B cell (primary cell): ENCODE measurements around the gene NREP. TPM values are rescaled to one million over a fixed set of nuclear protein-coding genes. Genes with fewer than 3 reads are reported as not detected.

Source experiments
- ATAC-seq: fragments of 200-7000 bp; cut with Tn5 transposase; one replicate; pipeline ENCODE4 v1.10.0; 2021; ENCODE audit warnings: low read depth, mild to moderate bottlenecking, moderate number of reproducible peaks, moderate library complexity
- CTCF ChIA-PET: fragments of 350-600 bp; sonication (Branson Sonifier 250); formaldehyde crosslinking; loops from one replicate; lab custom pipeline; 2021; ENCODE audit warnings: antibody characterized with exemption, inconsistent platforms; lab: Charles Lee
- POLR2A ChIA-PET: fragments of 350-600 bp; sonication (Branson Sonifier 250); formaldehyde crosslinking; loops from one replicate; lab custom pipeline; 2021; ENCODE audit warnings: antibody characterized with exemption; lab: Charles Lee
- DNase-seq: peaks from one replicate; pipeline ENCODE4 v3.0.0; 2013
- H2AFZ ChIP-seq: 2 replicates; pipeline ENCODE4 v1.6.1; 2012; ENCODE audit warnings: mild to moderate bottlenecking, low read depth, low read length; ENCODE audit not compliant: insufficient read depth, poor library complexity, severe bottlenecking
- H3K27ac ChIP-seq, 2 donors: 1 replicate in 1 of 2; 2 replicates in 1 of 2; pipeline ENCODE4 v1.5.1; 2012 to 2013; ENCODE audit warnings: low read length in 2 of 2, mild to moderate bottlenecking in 2 of 2, moderate library complexity in 1 of 2
- H3K27me3 ChIP-seq, 4 experiments: fragments of 200-600 bp in 1 of 4; sonication (generic) in 1 of 4; replicated peaks in 1 of 4; 1 replicate in 2 of 4; 2 replicates in 2 of 4; pipeline versions ENCODE4 v1.6.1 to v1.7.0; 2013 to 2016; ENCODE audit warnings: low read length in 3 of 4, mild to moderate bottlenecking in 2 of 4, mixed read lengths in 1 of 4, moderate library complexity in 1 of 4; ENCODE audit not compliant: insufficient read depth in 4 of 4, control insufficient read depth in 3 of 4; ENCODE audit errors: control extremely low read depth in 1 of 4
- H3K36me3 ChIP-seq, 2 experiments: replicated peaks in 1 of 2; 1 replicate in 1 of 2; 2 replicates in 1 of 2; pipeline versions ENCODE4 v1.6.1 to v1.7.1; 2013; ENCODE audit warnings: low read length in 1 of 2; ENCODE audit not compliant: insufficient read depth in 2 of 2, control insufficient read depth in 1 of 2; ENCODE audit errors: control extremely low read depth in 1 of 2, extremely low read depth in 1 of 2
- H3K4me1 ChIP-seq, 2 donors: fragments of 200-600 bp in 1 of 2; sonication (generic) in 1 of 2; 1 replicate in 1 of 2; 2 replicates in 1 of 2; pipeline versions ENCODE4 v1.5.1 to v1.6.1; 2013 to 2017; ENCODE audit warnings: low read length in 2 of 2; ENCODE audit not compliant: control insufficient read depth in 2 of 2, insufficient read depth in 2 of 2
- H3K4me2 ChIP-seq: replicated peaks from 2 replicates; pipeline ENCODE3; 2012; ENCODE audit warnings: mild to moderate bottlenecking, low read depth, low read length; ENCODE audit not compliant: poor library complexity, severe bottlenecking
- H3K4me3 ChIP-seq, 5 experiments: fragments of 200-600 bp in 1 of 5; sonication (generic) in 1 of 5; 1 replicate in 3 of 5; 2 replicates in 2 of 5; pipeline versions ENCODE4 v1.5.1 to v1.7.0; 2011 to 2016; ENCODE audit warnings: low read length in 4 of 5, mild to moderate bottlenecking in 4 of 5, low read depth in 2 of 5, control low read depth in 1 of 5, moderate library complexity in 1 of 5; ENCODE audit not compliant: insufficient read depth in 1 of 5; ENCODE audit errors: control extremely low read depth in 1 of 5, extremely low read depth in 1 of 5
- H3K79me2 ChIP-seq: fragments of 200-600 bp; sonication (generic); one replicate; pipeline ENCODE4 v1.6.0; 2016; ENCODE audit warnings: low read length; ENCODE audit not compliant: control insufficient read depth, insufficient read depth
- H3K9ac ChIP-seq: fragments of 200-600 bp; sonication (generic); 2 replicates; pipeline ENCODE4 v1.6.1; 2017; ENCODE audit warnings: mild to moderate bottlenecking, low read length, moderate library complexity
- H3K9me3 ChIP-seq, 3 donors: one replicate each; pipeline versions ENCODE4 v1.6.1 to v1.7.1; 2013; ENCODE audit warnings: low read length in 2 of 3; ENCODE audit not compliant: control insufficient read depth in 2 of 3, insufficient read depth in 1 of 3; ENCODE audit errors: control extremely low read depth in 1 of 3
- H4K20me1 ChIP-seq: 2 replicates; pipeline ENCODE4 v1.6.0; 2012; ENCODE audit warnings: mild to moderate bottlenecking, low read length; ENCODE audit not compliant: insufficient read depth, control insufficient read depth, poor library complexity, severe bottlenecking
- H3K27ac Mint-ChIP-seq: one replicate; pipeline ENCODE4 v1.8.0; 2021; ENCODE audit warnings: mixed read lengths
- H3K27me3 Mint-ChIP-seq: one replicate; pipeline ENCODE4 v1.8.0; 2021; ENCODE audit warnings: mixed read lengths
- H3K4me1 Mint-ChIP-seq: one replicate; pipeline ENCODE4 v1.8.0; 2021; ENCODE audit warnings: mixed read lengths
- H3K4me3 Mint-ChIP-seq: one replicate; pipeline ENCODE4 v1.8.0; 2021; ENCODE audit warnings: mixed read lengths
- H3K9me3 Mint-ChIP-seq: one replicate; pipeline ENCODE4 v1.8.0; 2022; ENCODE audit warnings: mixed read lengths; ENCODE audit not compliant: insufficient read depth
- EZH2 ChIP-seq: IDR thresholded peaks from 2 replicates; pipeline ENCODE4 v1.6.1; 2012; ENCODE audit warnings: borderline replicate concordance, low read depth, mild to moderate bottlenecking, moderate library complexity, low read length; ENCODE audit not compliant: insufficient read depth, poor library complexity, severe bottlenecking
- WGBS: methylation state at CpG from one replicate; pipeline ENCODE4 v1.1.5; 2013; ENCODE audit warnings: missing lambda C conversion rate; ENCODE audit not compliant: insufficient coverage; 5-methylcytosine and 5-hydroxymethylcytosine counted together
- intact Hi-C: fragments of 100-400 bp; cut with micrococcal nuclease; formaldehyde crosslinking; loops from one replicate; pipeline ENCODE4 v1.10.0; 2022
- polyA plus RNA-seq: library from polyadenylated mRNA; depleted of rRNA; stranded (reverse); fragments of >200 nt; gene quantifications from 2 replicates; pipeline ENCODE4 v1.2.3, GENCODE V29; 2012
- total RNA-seq, 2 donors: library from RNA; stranded (reverse); fragments of 120-200 nt in 1 of 2; gene quantifications; 1 replicate in 1 of 2; 2 replicates in 1 of 2; pipeline versions ENCODE4 v1.2.3 to v1.2.4, GENCODE V29; 2013 to 2022
- TF ChIP-seq, protein P1 (sequence below): fragments of 200-600 bp; IDR thresholded peaks from one replicate; pipeline ENCODE4 v1.8.0; 2022; ENCODE audit warnings: antibody characterized with exemption, mild to moderate bottlenecking

Gene NREP
- total and polyA plus RNA-seq, 2 donors (not counting 1 experiment from before 2014, with no cell fraction given) = 6.7 to 17.0 TPM

DNA sequence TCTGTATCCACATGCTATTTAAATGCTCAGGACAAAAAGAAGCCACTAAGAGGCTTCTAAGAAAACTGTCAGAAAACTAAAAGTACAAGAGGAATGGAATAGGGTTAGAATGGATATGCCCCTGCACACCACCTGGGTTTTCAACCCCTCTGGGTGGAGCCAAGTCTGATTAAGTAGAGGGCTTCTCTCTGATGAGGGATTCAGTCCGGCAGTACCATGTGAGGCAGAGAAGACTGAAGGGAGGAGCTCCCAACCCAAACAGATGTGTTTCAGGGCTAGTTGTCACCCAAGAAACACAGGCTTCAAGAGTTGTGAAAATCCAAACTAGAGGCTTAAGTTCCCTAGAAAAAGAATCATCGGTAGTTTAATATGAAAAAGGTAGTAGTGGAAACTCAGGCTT lies 12.5 kb downstream of the NREP start:
- ChIA-PET CTCF (no interaction called here), POLR2A (no interaction called here)
- H3K9ac ChIP-seq = no peak overlapping the region
- H3K9me3 Mint-ChIP-seq = no peaks in the 10 kb centered on the region
- 78% methylated on average over 1 of the region's 2 CpGs for WGBS
- H3K9me3 ChIP-seq = no peaks in the 10 kb centered on the region
- TF ChIP-seq, protein P1, sequence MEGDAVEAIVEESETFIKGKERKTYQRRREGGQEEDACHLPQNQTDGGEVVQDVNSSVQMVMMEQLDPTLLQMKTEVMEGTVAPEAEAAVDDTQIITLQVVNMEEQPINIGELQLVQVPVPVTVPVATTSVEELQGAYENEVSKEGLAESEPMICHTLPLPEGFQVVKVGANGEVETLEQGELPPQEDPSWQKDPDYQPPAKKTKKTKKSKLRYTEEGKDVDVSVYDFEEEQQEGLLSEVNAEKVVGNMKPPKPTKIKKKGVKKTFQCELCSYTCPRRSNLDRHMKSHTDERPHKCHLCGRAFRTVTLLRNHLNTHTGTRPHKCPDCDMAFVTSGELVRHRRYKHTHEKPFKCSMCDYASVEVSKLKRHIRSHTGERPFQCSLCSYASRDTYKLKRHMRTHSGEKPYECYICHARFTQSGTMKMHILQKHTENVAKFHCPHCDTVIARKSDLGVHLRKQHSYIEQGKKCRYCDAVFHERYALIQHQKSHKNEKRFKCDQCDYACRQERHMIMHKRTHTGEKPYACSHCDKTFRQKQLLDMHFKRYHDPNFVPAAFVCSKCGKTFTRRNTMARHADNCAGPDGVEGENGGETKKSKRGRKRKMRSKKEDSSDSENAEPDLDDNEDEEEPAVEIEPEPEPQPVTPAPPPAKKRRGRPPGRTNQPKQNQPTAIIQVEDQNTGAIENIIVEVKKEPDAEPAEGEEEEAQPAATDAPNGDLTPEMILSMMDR = no peak
- H3K27ac ChIP-seq = no peak overlapping the region
- H3K4me2 ChIP-seq = no peak overlapping the region
- no peak overlapping the region for H3K4me3 Mint-ChIP-seq
- peaks cover 0 to 11% of the 10 kb centered on the region in 2 donors for H3K4me1 ChIP-seq
- H3K4me3 ChIP-seq = no peak overlapping the region
- no peak overlapping the region for H3K27ac Mint-ChIP-seq
- peaks cover 9% of the 10 kb centered on the region for H3K4me1 Mint-ChIP-seq
- no peaks in the 10 kb centered on the region for H3K27me3 Mint-ChIP-seq
- no peaks in the 10 kb centered on the region for H4K20me1 ChIP-seq
- H3K79me2 ChIP-seq = no peaks in the 10 kb centered on the region
- ATAC-seq (no peak), DNase-seq (no peak)
- H3K27me3 ChIP-seq = no peaks in the 10 kb centered on the region
- H2AFZ ChIP-seq = no peak overlapping the region
- H3K36me3 ChIP-seq = no peaks in the 10 kb centered on the region
- intact Hi-C loops = no loop called here

GRCh38 chr5:111743988-111744387 lies 13.0 kb downstream of the NREP start:
- H3K27me3 Mint-ChIP-seq = no peaks in the 10 kb centered on the region
- H3K4me3 Mint-ChIP-seq = no peak overlapping the region
- CTCF ChIA-PET = interaction anchor here (0.5 kb wide), 1 partner anchor 35 kb away, joined by 3 read pairs; no protein-coding TSS in a partner anchor
- POLR2A ChIA-PET = no interaction called here
- peaks cover 9% of the 10 kb centered on the region for H3K4me1 Mint-ChIP-seq
- Histone ChIP-seq H3K4me2 (no peak overlapping the region), H3K9ac (no peak overlapping the region), H3K27ac (no peak overlapping the region), H4K20me1 (no peaks in the 10 kb centered on the region), H3K4me3 (no peak overlapping the region), H3K9me3 (no peaks in the 10 kb centered on the region), H3K4me1 (peaks cover 0 to 11% of the 10 kb centered on the region in 2 donors), H3K36me3 (no peaks in the 10 kb centered on the region), H3K27me3 (no peaks in the 10 kb centered on the region), H2AFZ (no peak overlapping the region), H3K79me2 (no peaks in the 10 kb centered on the region)
- no peak for DNase-seq
- H3K27ac Mint-ChIP-seq = no peak overlapping the region
- intact Hi-C loops = no loop called here
- no peaks in the 10 kb centered on the region for H3K9me3 Mint-ChIP-seq
- WGBS = 100% methylated on average over 1 of the region's 2 CpGs
- TF ChIP-seq EZH2 = no peak
- TF ChIP-seq, protein P1 = no peak
- no peak for ATAC-seq
